ENCODE results near the gene CACNA1S. TPM values are rescaled to one million over a fixed set of nuclear protein-coding genes. Genes with fewer than 3 reads are reported as not detected.

The CACNA1S gene
- 0.55 TPM for total RNA-seq
- long read RNA-seq, result 0 reads

- DNase-seq (no peak), ATAC-seq (no peak)
- Histone ChIP-seq H3K27ac (no peak within 1 kb of the TSS), H3K4me1 (no peaks in the 10 kb centered on the region), H3K27me3 (peaks cover 3% of the 10 kb centered on the region), H3K9me3 (no peaks in the 10 kb centered on the region), H3K36me3 (no peaks in the 10 kb centered on the region), H3K4me3 (no peak within 1 kb of the TSS)
- no peak for TF ChIP-seq CTCF (IDR thresholded peaks at IDR 0.05)
- intact Hi-C loops (cut with DNase I), result loop anchor here (10.0 kb wide), 1 partner anchor 137 kb away; no protein-coding TSS in a partner anchor
Observed at GRCh38 chr1:201112173-201112731, at the start of gene CACNA1S. TSS of gene CACNA1S (minus strand) at chr1:201112426. CDS start at chr1:201112339, 87 bp downstream.

GRCh38 chr1:201157949-201158348 lies 45.7 kb upstream of the CACNA1S start:
- Histone ChIP-seq H3K27ac (no peak overlapping the region), H3K4me1 (peaks cover 11% of the 10 kb centered on the region), H3K27me3 (no peaks in the 10 kb centered on the region), H3K9me3 (no peaks in the 10 kb centered on the region), H3K4me3 (no peak overlapping the region), H3K36me3 (no peaks in the 10 kb centered on the region)
- ATAC-seq (no peak), DNase-seq (no peak)
- intact Hi-C loops (cut with DNase I), result no loop called here
- TF ChIP-seq CTCF (IDR thresholded peaks at IDR 0.05), result no peak

GRCh38 chr1:201156819-201157218 lies 44.6 kb upstream of the CACNA1S start:
- H3K4me3 ChIP-seq, result no peak overlapping the region
- intact Hi-C loops (cut with DNase I), result no loop called here

GRCh38 chr1:201156346-201156745 lies 44.1 kb upstream of the CACNA1S start:
- Histone ChIP-seq H3K9me3 (no peaks in the 10 kb centered on the region), H3K4me3 (no peak overlapping the region), H3K4me1 (peaks cover 13% of the 10 kb centered on the region), H3K36me3 (peaks cover 4% of the 10 kb centered on the region), H3K27me3 (no peaks in the 10 kb centered on the region), H3K27ac (no peak overlapping the region)
- ATAC-seq (no peak), DNase-seq (no peak)
- intact Hi-C loops (cut with DNase I), result no loop called here
- no peak for TF ChIP-seq CTCF (IDR thresholded peaks at IDR 0.05)

More at GRCh38 chr1:201156819-201157218, 44.6 kb upstream of the CACNA1S start:
- Histone ChIP-seq H3K4me1 (peaks cover 13% of the 10 kb centered on the region), H3K36me3 (no peaks in the 10 kb centered on the region), H3K9me3 (no peaks in the 10 kb centered on the region), H3K27me3 (no peaks in the 10 kb centered on the region), H3K27ac (no peak overlapping the region)
- no peak for ATAC-seq
- no peak for TF ChIP-seq CTCF (IDR thresholded peaks at IDR 0.05)
- no peak for DNase-seq

- Histone ChIP-seq H3K9me3 (no peaks in the 10 kb centered on the region), H3K27ac (no peak overlapping the region), H3K36me3 (peaks cover 8% of the 10 kb centered on the region), H3K4me3 (no peak overlapping the region), H3K27me3 (no peaks in the 10 kb centered on the region), H3K4me1 (peaks cover 13% of the 10 kb centered on the region)
- intact Hi-C loops (cut with DNase I), result no loop called here
- DNase-seq (no peak), ATAC-seq (no peak)
- TF ChIP-seq CTCF (IDR thresholded peaks at IDR 0.05), result no peak
Observed at GRCh38 chr1:201155354-201155753, 43.1 kb upstream of the CACNA1S start.

Data from upper lobe of right lung (tissue), 1 donor.